ENCODE data around the gene SLC25A6. TPM values are rescaled to one million over a fixed set of nuclear protein-coding genes. Genes with fewer than 3 reads are reported as not detected.

SLC25A6 gene
- 212 and 361 TPM in 2 replicates for total RNA-seq (ENCODE audit: low replicate concordance)

GRCh38 chrX:1391707-1392375, at the start of gene SLC25A6:
Gene SLC25A6, minus strand, starts transcription at chrX:1392113. Its CDS starts 104 bp downstream, at chrX:1392009.

DNA sequence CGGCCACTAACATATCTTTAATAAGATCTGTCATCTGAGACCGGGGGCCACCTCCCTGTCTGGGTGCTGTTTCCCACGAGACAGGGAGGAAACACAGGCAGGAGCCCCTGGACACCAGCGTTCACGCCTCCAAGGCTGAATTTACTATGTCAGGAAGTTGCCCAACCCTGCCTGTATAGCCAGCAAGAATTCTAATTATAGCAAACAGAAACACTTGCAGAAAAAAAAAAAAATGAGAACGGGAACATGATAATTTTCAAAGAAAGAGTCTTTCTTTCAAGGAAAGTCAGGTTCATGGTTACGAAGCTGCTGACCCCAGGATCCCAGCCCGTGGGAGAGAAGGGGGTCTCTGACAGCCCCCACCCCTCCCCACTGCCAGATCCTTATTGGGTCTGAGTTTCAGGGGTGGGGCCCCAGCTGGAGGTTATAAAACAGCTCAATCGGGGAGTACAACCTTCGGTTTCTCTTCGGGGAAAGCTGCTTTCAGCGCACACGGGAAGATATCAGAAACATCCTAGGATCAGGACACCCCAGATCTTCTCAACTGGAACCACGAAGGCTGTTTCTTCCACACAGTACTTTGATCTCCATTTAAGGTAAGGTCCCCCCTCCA, 55.5 kb downstream of the SLC25A6 start, which contains the start of gene IL3RA:
TSS of gene IL3RA (plus strand) at position 455 of the 613 bp plus-strand sequence. CDS start 4,981 bp downstream, outside the sequence.

Other genes starting within 250 kb of the SLC25A6 start
- not detected in 2 replicates for gene CRLF2, start 179.5 kb downstream of the SLC25A6 start, total RNA-seq (ENCODE audit: low replicate concordance)
- not detected in 2 replicates for gene CSF2RA, start 123.3 kb downstream of the SLC25A6 start, total RNA-seq (ENCODE audit: low replicate concordance)
- gene IL3RA, start 55.3 kb downstream of the SLC25A6 start, total RNA-seq (ENCODE audit: low replicate concordance): not detected in 2 replicates
- gene ASMTL, start 60.8 kb upstream of the SLC25A6 start, total RNA-seq (ENCODE audit: low replicate concordance): 14.5 and 20.0 TPM in 2 replicates
- gene P2RY8, start 145.1 kb upstream of the SLC25A6 start, total RNA-seq (ENCODE audit: low replicate concordance): under 0.01 TPM in 1 of 2 replicates, not detected in the other
- gene AKAP17A, start 199.5 kb upstream of the SLC25A6 start, total RNA-seq (ENCODE audit: low replicate concordance): 12.9 and 20.9 TPM in 2 replicates
- not detected in 2 replicates for gene ASMT, start 222.9 kb upstream of the SLC25A6 start, total RNA-seq (ENCODE audit: low replicate concordance)